ENCODE measurements around the gene ZNF467.

- TF ChIP-seq CTCF (IDR thresholded peaks at IDR 0.05; ENCODE audit: low read length) (no peak), EZH2 (optimal IDR thresholded peaks at IDR 0.05; ENCODE audit: low read depth, low read length) (no peak), EZH2phosphoT487 (IDR thresholded peaks at IDR 0.05; ENCODE audit: low read length) (no peak)
These were observed 21.3 kb upstream of the ZNF467 start for GRCh38 chr7:149794661-149795060.
